Stimulated activated CD8-positive, alpha-beta memory T cell treated with anti-CD3 and anti-CD28 coated beads, Interleukin-12 subunit alpha, Interleukin-12 subunit beta, amount 100 ng/mL, for 1 hour (primary cell): ENCODE measurements around the gene SULT6B1.
"Not testable (repeated sequence)": the region's sequence is repeated elsewhere in the genome, so short reads cannot be mapped to it uniquely, and the experiment has no call there.

Experiments used
- DNase-seq: peaks from one replicate; pipeline ENCODE4 v3.0.0-alpha.2; 2020; ENCODE audit warnings: low read depth

SULT6B1 gene, protein sequence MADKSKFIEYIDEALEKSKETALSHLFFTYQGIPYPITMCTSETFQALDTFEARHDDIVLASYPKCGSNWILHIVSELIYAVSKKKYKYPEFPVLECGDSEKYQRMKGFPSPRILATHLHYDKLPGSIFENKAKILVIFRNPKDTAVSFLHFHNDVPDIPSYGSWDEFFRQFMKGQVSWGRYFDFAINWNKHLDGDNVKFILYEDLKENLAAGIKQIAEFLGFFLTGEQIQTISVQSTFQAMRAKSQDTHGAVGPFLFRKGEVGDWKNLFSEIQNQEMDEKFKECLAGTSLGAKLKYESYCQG

DNA sequence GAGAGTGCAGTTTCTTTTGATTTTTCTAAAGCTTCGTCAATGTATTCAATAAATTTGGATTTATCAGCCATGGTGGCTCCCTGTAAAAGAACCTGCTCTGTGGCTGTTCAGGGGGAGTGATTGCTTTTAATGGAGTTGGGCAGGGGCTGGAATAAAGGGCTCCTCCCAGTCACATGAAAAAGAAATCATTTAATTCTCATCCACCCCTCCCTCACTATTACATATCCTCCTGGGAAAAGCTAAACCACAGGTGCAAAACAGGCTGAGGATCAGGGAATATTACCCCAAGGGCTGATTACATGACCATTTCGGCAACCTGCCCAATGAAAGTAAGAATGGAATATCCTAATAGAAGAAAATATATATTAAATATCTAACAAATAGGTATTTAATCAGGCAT, at the start of gene SULT6B1:
Gene SULT6B1, minus strand, starts transcription at position 101 of the 400 bp plus-strand sequence. Its CDS starts 30 bp downstream, at position 71.
- no peak for DNase-seq

DNA sequence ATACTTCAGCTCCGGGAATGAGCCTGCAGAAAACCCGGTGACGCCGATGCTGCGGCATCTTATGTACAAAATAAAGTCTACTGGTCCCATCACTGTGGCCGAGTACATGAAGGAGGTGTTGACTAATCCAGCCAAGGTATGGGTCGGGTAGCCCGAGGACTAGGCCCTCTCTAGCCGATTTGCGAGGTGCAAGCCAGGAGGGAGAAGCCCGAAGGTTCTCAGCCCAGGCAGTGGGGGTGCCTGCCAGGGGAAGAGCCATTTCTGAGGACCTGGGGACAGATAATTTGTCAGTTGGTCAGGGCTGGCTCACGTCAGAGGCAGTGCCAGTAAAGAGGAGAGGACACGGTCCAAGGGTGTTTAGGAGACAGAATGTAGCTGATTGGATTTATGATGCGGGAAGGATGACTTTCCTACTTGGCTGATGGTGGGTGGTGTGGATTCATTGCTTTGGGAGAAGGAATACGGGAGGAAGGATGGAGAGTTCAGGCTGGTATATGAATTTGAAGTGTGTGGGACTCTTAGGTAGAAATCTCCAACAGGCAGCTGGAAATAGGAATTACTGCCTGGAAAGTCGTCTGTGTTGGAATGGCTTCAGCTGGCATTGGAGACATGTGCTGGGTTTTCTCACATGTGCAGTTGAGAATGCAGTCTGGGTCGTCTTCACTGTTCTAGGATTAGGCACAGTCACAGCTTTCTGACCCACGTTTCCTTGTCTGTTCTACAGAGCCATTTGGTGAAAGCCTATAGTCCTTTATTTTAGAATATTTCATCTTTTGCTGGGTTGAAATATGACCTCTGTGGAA, 43.9 kb upstream of the SULT6B1 start:
- no peak for DNase-seq

DNA sequence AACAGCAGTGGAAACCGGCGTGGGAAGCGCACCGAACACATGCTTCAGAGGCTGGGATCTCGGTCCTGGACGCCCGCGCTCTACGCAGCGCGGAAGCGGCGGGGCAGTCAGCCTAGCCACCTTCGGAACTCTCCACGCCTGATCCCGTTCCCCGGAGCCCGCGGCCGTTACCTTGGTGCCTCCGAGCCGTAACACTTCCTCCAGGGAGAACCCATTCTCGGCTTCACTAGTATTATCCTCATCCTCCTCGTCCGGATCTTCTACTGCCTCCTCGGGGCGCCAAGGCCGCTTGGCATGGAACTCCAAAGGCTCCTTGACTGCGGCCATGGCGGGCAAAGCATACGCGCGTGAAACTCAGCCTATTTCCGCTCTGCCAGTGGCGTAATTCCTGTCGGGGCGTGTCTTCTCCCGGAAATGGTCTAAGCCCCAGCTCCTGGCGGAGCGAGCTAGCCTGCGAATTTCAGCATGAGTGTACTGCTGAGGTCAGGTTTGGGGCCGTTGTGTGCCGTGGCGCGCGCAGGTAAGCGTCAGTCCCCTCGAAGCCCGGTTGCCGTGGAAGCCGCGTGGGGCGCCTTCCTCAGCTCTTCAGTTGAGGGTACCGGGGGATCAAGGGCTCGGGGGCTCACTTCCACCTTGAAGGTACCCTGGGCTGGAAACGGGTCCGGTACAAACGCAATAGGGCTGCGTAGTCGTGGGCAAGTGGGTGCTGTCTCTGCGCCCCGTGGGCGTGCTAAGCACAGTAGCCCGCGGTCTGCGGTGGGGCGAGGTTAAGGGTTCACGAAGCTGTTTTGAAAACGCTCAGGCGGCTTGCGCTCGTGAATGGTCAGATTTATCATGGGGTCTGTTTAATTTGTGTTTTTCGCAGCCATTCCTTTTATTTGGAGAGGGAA, 43.0 kb upstream of the SULT6B1 start, which contains the start of the genes CEBPZ and NDUFAF7:
Gene CEBPZ, minus strand, starts transcription at position 356 of the 890 bp plus-strand sequence. Its CDS starts 29 bp downstream, at position 327.
Gene NDUFAF7, plus strand, starts transcription at position 418 of the 890 bp plus-strand sequence. Its CDS starts 48 bp downstream, at position 466.
- peak; percentile 79 for DNase-seq

DNA sequence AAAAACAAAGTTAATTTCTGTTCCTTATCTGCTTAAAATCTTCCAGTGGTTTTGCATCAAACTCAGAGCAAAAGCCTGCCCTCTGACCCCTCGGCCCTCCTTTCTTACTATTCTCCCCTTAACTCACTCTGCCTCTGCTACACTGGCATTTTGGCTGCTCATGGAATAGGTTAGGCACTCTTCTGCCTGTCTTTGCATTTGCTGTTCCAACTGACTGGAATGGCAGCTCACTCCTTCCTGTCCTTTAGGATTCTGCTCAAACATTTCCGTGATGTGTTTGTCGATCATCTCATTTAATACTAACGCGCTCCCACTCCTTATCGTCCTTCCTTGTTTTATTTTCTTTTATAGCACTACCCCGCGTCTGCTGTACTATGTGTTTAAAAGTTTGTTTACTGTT, 42.1 kb upstream of the SULT6B1 start:
- no peak for DNase-seq

DNA sequence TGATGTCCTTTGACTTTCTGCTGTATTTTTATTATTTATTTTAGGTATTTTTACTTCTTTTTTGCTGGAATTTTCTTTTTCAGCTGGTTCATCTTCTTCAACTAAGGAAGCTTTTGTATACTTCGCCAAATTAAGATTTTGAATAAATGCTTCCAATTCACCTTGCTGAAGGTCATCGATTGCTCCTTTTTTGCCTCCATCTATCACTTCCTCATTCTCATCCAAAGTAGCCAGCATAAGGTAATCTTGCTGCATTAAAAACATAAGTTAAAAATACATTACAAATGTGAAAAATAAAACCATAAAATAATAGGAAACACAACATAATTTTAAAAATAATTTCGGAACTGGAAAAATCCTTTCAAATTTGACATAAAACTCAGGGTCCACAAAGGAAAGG, 40.3 kb upstream of the SULT6B1 start:
- no peak for DNase-seq

DNA sequence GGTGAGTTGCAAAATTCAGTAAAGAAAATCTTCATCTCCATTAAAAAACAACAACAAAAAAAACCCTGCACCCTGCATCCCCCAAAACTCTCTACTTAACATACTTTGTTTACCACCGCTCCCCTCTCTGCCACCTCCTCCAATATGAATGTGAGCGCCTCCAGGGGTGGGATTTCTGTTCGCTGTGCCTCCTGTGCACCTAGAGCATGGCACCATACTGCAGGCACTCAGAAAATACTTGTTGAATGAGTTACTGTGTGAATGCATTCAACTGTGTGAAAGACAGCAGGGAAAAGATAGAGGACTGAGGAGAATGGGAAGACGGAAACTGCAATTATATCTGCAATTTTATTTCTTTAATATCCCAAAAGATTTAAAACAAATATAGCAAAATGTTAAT, 38.4 kb upstream of the SULT6B1 start:
- no peak for DNase-seq

DNA sequence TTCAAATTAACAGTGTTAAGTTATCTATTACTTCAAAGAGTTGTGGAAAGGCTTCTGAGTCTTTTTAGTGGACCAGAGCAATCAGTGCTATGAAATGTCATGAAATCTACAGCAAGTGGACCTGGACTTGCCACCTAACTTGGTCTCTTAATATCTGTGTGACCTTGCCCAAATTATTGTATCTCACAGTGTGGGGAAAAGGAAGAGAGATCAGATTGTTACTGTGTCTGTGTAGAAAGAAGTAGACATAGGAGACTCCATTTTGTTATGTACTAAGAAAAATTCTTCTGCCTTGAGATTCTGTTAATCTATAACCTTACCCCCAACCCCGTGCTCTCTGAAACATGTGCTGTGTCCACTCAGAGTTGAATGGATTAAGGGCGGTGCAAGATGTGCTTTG, 36.7 kb upstream of the SULT6B1 start:
- not testable (repeated sequence) for DNase-seq

DNA sequence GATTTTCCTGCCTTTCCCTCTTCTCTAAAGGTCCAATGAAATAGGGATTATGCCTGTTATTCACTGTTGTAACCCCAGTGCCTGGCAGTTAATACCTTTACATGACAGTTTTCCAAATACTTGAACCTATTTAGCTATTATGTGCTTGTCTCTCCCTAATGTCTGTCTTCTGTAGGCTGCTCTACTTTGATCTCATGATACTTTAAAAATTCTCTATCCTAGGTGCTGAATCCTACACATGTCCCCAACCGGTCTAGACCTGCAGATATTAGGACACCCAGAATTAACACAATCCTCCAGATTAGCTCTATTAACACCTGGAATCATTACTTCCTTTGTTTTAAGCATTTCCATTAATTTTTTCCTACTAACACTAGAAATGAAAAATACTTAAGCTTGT, 35.6 kb upstream of the SULT6B1 start:
- DNase-seq, result no peak

DNA sequence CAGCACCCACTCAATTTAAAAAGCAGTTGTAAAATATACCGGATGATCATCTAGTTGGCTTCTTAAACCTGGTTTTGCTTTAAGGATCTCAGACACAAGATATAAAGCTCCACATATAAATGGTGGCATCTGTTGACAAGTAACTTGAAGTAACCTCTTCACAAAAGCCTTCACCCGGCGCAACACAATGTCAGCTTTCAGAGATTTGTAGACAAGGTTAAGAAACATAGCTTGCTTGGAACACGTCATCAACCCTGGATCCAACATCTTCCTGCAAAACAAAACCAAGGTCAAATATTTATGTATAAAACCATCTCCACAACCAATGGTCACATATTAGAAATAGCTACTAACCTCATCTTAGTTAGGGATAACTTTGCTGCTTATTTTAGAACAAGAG, 34.7 kb upstream of the SULT6B1 start:
- no peak for DNase-seq

DNA sequence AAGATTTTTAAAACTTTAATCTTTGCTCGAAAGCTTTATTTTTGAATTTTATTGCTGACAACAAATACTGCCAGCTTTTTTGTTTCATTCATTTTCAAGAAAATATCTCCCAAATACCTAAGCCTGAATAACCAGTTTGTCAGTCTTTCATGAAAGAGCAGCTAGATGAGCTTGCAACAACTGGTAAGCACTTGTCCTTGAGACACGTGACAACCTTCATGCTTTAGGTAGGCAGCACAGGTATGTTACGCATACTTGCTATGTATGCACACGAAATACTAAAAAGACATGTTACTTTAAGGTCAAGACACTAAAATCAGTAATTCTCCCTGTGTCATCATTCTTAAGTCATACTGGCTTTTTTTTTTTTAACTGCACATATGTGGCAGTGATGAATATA, 30.6 kb upstream of the SULT6B1 start:
- DNase-seq, result no peak

DNA sequence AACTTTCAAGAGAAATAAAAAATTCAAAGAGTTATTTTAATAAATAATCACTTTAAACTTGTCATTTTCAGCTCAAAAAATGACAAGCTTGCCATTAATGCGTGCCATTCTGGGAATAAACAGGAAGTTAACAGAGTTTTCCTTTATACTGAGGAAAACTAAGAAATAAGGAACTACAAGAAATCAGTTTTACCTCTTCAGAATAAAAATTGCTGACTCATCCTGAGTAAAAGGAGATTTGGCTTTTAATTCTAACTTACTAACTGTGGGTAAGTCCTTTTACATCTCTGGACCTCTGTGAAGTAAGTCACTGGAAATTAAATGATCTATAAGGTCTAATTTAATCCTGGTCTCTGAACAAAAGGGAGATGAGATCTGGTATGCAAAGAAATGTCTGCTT, 26.8 kb upstream of the SULT6B1 start:
- no peak for DNase-seq

DNA sequence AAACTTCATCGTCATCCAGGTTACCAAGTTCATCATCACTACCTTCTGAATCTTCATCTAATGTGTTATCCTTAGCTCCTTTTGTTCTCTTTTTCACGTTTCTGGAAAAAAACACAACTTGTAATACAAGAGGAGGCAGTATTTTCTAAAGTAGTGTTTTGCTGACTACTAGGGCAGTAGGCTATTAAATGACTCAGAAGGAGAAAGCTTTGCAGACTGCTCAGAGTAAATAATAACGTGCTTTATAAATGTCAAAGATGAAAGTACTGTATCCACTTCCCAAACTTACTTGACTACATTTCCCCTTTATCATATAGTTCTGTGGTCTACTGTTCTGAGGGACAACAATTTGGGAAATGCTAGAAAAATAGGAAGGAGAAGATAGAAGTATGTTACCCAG, 23.5 kb upstream of the SULT6B1 start:
- DNase-seq, result no peak

DNA sequence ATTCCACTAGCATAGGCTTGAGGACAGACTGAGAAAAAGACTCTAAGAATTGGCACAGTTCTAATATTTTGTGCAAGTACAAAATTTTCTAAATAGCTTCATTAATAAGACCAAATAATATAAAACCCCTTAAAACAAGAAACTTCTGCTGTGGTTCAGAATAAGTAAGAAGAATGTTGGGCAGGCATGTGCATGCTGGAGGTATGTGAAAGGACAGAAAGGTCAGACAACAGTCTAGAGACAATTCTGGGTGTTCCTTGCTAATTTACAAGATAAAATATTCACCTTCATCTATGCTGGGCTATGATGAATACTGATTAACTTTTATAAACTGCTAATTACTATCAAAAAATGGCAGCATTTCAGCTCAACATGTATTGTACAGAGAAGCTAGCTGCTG, 22.7 kb upstream of the SULT6B1 start:
- no peak for DNase-seq

DNA sequence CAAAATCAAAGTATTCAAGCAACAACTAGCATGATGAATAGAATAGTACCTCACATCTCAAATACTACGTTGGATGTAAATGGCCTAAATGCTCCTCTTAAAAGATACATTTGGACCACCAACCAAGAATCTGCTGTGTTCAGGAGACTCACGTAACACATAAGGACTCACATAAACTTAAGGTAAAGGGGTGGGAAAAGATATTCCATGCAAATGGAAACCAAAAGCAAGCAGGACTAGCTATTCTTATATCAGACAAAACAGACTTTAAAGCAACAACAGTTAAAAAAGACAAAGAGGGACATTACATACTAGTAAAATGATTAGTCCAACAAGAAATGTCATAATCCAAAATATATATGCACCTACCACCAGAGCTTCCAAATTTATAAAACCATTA, 18.3 kb upstream of the SULT6B1 start:
- DNase-seq, result not testable (repeated sequence)

DNA sequence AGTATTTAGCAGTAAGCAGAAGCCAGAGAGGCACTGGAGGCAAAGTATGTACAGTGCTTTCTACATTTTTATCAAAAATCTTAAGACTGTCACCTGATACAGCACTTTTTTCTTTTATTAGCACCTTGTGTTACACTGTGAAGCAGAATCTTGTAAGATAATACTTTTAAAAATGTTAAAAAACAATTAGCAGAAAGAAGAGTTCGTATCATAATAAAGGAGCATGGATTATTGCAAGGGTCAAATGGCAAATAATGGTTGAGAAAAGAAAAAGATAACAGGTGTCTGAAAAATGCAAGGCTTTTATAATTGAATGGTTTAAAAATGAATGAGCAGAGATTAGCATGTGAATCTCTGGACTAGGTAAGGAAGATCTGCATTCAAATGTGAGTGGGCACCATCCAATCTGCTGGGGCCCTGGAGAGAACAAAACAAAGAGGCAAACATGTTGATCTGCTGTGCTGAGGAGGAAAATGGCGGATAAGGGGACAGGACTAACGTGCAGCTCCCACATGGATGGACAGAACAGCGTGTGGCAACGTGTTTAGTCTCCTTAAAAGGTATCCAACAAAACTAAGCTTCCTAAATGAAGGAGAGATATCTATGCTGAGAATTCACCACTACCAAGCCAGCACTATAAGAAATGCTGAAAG, 17.3 kb upstream of the SULT6B1 start:
- DNase-seq, result no peak

DNA sequence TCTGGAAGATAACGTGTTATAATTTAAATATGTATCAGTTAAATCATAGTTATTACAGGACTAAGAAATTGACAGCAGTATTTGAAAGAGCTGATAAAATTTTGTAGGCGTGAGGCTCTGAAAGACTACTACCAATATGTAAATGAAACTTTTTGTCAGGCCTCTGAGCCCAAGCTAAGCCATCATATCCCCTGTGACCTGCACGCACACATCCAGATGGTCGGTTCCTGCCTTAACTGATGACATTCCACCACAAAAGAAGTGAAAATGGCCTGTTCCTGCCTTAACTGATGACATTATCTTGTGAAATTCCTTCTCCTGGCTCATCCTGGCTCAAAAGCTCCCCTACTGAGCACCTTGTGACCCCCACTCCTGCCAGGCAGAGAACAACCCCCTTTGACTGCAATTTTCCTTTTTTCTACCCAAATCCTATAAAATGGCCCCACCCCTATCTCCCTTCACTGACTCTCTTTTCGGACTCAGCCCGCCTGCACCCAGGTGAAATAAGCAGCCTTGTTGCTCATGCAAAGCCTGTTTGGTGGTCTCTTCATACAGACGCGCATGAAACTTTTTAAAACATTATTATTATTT, 16.7 kb upstream of the SULT6B1 start:
- DNase-seq, result not testable (repeated sequence)

DNA sequence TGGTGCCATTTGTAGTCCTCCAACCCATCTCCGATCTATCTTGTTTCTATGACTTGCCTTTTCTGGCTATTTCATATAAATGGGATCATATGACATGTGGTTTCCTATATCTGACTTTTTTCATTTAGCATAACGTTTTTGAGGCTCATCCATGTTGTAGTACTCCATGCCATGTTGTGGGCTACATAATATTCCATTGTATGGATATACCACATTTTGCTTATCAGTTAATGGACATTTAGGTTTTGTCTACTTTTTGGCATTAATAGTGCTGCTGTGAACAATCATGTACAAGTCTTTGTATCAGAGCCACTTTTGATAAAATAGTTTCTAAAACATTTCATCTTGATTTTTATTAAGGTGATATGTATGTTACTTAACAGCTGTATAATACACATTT, 15.2 kb upstream of the SULT6B1 start:
- DNase-seq, result no peak

DNA sequence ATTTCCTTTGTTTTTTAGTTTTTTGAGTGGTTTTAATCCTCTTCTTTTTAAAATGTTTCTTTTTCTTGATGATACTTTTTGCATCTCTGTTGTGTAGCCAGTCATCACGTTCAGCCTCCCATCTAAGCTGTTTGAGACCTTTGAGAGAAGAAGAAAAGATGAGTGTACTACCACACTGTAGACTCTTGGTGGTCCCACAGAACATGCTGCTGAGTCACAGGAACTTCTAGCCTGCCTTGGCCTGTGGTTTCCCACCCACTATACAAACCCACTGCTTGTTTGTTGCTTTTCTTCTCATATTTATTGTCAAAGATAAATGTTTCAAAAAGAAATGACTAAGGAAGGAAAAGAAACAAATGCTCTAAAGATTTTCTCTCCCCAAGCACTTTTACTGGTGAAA, 13.3 kb upstream of the SULT6B1 start:
- peak; percentile 12 for DNase-seq

DNA sequence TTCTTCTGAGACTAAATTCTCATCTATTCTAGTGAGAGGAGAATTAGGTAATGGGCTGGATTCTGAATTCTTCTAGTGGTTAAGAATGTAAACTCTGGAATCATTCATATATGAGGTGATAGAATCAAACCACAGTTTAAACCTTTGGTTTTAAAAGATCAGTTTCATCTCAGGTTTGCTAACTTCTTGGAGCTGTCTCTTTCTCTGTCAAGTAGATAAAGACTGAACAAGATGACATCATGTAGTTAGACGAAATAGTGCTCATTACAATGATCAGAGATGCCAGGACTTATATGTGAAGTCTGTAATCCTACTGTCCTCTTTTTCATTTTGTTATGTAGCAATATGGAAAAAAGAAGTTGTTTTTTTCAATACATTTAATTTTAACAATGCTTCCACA, 12.7 kb upstream of the SULT6B1 start:
- DNase-seq, result no peak

DNA sequence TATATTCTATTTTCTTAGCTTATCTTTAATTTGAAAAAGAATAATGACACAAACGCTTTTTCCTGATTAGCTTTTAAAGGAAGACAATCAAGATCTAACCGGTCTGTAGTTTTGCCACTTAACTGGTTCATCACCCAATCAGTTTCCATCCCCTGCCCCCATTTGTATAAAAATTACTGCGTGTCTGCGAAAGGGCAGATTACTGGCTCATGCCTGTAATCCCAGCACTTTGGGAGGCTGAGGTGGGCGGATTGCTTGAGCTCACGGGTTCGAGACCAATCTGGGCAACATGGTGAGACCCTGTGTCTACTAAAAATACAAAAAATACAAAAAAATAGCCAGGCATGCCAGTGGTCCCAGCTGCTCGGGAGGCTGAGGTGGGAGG, 10.2 kb upstream of the SULT6B1 start:
- DNase-seq, result no peak
